ENCODE measurements around the gene ADAM23.

Gene ADAM23

DNA sequence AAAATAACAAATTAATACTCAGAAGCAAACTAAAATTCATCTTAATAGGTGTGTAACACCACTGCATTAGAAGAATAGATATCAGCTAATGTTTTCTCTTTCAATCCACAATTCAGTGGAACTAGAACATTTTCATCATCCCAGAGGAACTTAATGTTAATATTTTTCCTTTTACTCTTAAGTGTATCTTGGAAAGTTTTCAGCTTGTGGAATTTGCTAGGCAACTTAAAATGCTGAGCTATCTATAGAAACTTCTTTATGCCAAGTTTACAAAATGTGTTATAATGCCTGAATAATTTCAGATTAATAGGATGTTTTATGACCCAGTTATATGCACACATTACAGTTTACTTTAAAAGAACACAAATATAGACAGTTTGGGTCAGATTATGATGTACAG, 112.4 kb downstream of the ADAM23 start:
- H3K4ac ChIP-seq (ENCODE audit: low read length) = no peak overlapping the region
- no peak overlapping the region for H3K23ac ChIP-seq (ENCODE audit: low read depth, low read length, poor library complexity)
- no peak overlapping the region for H3K18ac ChIP-seq (ENCODE audit: low read length)
- no peaks in the 10 kb centered on the region for H3K79me1 ChIP-seq (ENCODE audit: low read depth, low read length)
- no peaks in the 10 kb centered on the region for H3K4me1 ChIP-seq (ENCODE audit: control insufficient read depth in 2 of 2, insufficient read depth in 1 of 2, low read depth in 1 of 2, low read length in 2 of 2)
- H2AFZ ChIP-seq (ENCODE audit: low read length) = no peak overlapping the region
- no peak overlapping the region for H2BK5ac ChIP-seq (ENCODE audit: low read length)
- no peak overlapping the region for H2BK12ac ChIP-seq (ENCODE audit: low read length)
- no peak overlapping the region for H3K4me2 ChIP-seq (ENCODE audit: insufficient read depth, low read length, poor library complexity, severe bottlenecking)
- H3K36me3 ChIP-seq (replicated peaks in 1 of 2; ENCODE audit: control insufficient read depth in 2 of 2, insufficient read depth in 2 of 2, low read length in 2 of 2) = peaks cover 0 to 3% of the 10 kb centered on the region in 2 donors
- H3K9ac ChIP-seq (ENCODE audit: low read depth, low read length, poor library complexity) = no peak overlapping the region
- no peak overlapping the region for H3K27ac ChIP-seq (replicated peaks; ENCODE audit: low read length)
- no peak overlapping the region for H3K14ac ChIP-seq (ENCODE audit: low read length)
- H2AK5ac ChIP-seq (ENCODE audit: low read depth, low read length) = no peak overlapping the region
- no peaks in the 10 kb centered on the region for H3K27me3 ChIP-seq (ENCODE audit: control insufficient read depth in 3 of 3, insufficient read depth in 3 of 3, low read depth in 1 of 3, low read length in 3 of 3)
- DNase-seq (ENCODE audit: low spot score) = no peak
- no peak overlapping the region for H4K8ac ChIP-seq (ENCODE audit: low read depth, low read length)
- H3K4me3 ChIP-seq (ENCODE audit: low read length in 2 of 2) = no peak overlapping the region
- H4K91ac ChIP-seq (ENCODE audit: low read depth, low read length, poor library complexity) = no peak overlapping the region
- H3K9me3 ChIP-seq (replicated peaks in 1 of 2; ENCODE audit: control insufficient read depth in 2 of 2, insufficient read depth in 1 of 2, low read depth in 1 of 2, low read length in 2 of 2) = no peaks in the 10 kb centered on the region
- H2BK120ac ChIP-seq (ENCODE audit: low read depth, low read length) = no peak overlapping the region
- no peak overlapping the region for H2BK15ac ChIP-seq (ENCODE audit: low read length)

DNA sequence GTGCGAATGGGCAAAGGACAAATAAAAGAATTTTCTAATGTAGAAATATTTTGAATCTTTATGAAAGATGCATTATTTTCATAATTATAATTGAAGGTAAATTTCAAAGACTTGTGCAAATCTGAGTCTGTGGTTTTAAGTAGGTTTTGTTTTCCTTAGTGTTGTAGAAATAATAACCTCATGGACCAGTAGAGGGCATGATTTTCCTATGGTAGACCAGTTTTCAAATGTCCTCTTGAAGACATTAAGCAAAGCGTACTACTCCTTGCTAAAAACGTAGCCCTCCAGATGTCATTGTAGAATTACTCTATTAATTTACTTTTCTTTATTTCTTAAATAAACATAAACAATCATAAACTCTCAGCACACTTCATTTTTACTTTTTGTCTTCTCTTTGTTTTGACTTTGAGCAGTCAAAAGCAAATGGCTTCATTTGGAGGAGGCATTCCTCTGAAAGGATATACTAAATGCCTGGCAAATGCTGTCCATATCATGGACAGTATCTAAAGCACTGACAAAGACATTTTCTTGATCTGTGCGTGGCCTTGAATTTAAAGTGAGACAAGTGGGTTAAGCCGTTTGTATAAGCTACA, 113.1 kb downstream of the ADAM23 start:
- H2BK15ac ChIP-seq (ENCODE audit: low read length) = no peak overlapping the region
- H3K9me3 ChIP-seq (replicated peaks in 1 of 2; ENCODE audit: control insufficient read depth in 2 of 2, insufficient read depth in 1 of 2, low read depth in 1 of 2, low read length in 2 of 2) = no peaks in the 10 kb centered on the region
- no peak overlapping the region for H3K4me3 ChIP-seq (ENCODE audit: low read length in 2 of 2)
- no peak overlapping the region for H2BK5ac ChIP-seq (ENCODE audit: low read length)
- peaks cover 0 to 3% of the 10 kb centered on the region in 2 donors for H3K36me3 ChIP-seq (replicated peaks in 1 of 2; ENCODE audit: control insufficient read depth in 2 of 2, insufficient read depth in 2 of 2, low read length in 2 of 2)
- H4K91ac ChIP-seq (ENCODE audit: low read depth, low read length, poor library complexity) = no peak overlapping the region
- H3K4ac ChIP-seq (ENCODE audit: low read length) = no peak overlapping the region
- no peak overlapping the region for H3K14ac ChIP-seq (ENCODE audit: low read length)
- H3K27me3 ChIP-seq (ENCODE audit: control insufficient read depth in 3 of 3, insufficient read depth in 3 of 3, low read depth in 1 of 3, low read length in 3 of 3) = no peaks in the 10 kb centered on the region
- no peak overlapping the region for H2AFZ ChIP-seq (ENCODE audit: low read length)
- no peak overlapping the region for H2BK120ac ChIP-seq (ENCODE audit: low read depth, low read length)
- no peak overlapping the region for H3K4me2 ChIP-seq (ENCODE audit: insufficient read depth, low read length, poor library complexity, severe bottlenecking)
- no peaks in the 10 kb centered on the region for H3K79me1 ChIP-seq (ENCODE audit: low read depth, low read length)
- no peak overlapping the region for H3K9ac ChIP-seq (ENCODE audit: low read depth, low read length, poor library complexity)
- H3K18ac ChIP-seq (ENCODE audit: low read length) = no peak overlapping the region
- H2AK5ac ChIP-seq (ENCODE audit: low read depth, low read length) = no peak overlapping the region
- WGBS, 2 donors (ENCODE audit: extremely low coverage in 2 of 2, insufficient read length in 2 of 2, insufficient replicate concordance in 1 of 2) = no CpG with 5 or more reads among the region's 5 CpGs
- no peak overlapping the region for H3K23ac ChIP-seq (ENCODE audit: low read depth, low read length, poor library complexity)
- no peaks in the 10 kb centered on the region for H3K4me1 ChIP-seq (ENCODE audit: control insufficient read depth in 2 of 2, insufficient read depth in 1 of 2, low read depth in 1 of 2, low read length in 2 of 2)
- no peak overlapping the region for H4K8ac ChIP-seq (ENCODE audit: low read depth, low read length)
- no peak overlapping the region for H2BK12ac ChIP-seq (ENCODE audit: low read length)
- DNase-seq (ENCODE audit: low spot score) = peak; percentile 31
- no peak overlapping the region for H3K27ac ChIP-seq (replicated peaks; ENCODE audit: low read length)

DNA sequence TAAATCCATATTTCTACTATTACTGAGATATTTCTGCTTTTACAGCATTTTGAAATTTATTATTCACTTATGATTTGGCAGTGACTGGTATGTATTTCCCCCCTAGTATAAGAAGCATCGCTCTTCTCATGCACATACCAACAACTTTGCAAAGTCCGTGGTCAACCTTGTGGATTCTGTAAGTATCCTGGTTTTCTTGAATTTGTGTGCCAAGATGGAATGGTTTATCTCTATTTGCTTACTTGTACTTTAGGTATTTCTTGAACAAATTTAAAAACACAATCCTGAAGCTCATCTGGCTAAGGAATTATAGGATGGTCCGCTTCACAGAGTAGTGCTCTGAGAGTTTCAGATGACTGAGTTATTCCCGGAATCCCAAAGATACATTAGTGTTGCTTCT, 114.0 kb downstream of the ADAM23 start:
- no CpG with 5 or more reads among the region's 4 CpGs for WGBS, 2 donors (ENCODE audit: extremely low coverage in 2 of 2, insufficient read length in 2 of 2, insufficient replicate concordance in 1 of 2)
- no peak for DNase-seq (ENCODE audit: low spot score)
- Histone ChIP-seq H3K27me3 (ENCODE audit: control insufficient read depth in 3 of 3, insufficient read depth in 3 of 3, low read depth in 1 of 3, low read length in 3 of 3) (no peaks in the 10 kb centered on the region), H3K79me1 (ENCODE audit: low read depth, low read length) (no peaks in the 10 kb centered on the region), H2AFZ (ENCODE audit: low read length) (no peak overlapping the region), H2BK5ac (ENCODE audit: low read length) (no peak overlapping the region), H3K9ac (ENCODE audit: low read depth, low read length, poor library complexity) (no peak overlapping the region), H3K18ac (ENCODE audit: low read length) (no peak overlapping the region), H2BK15ac (ENCODE audit: low read length) (no peak overlapping the region), H3K4me1 (ENCODE audit: control insufficient read depth in 2 of 2, insufficient read depth in 1 of 2, low read depth in 1 of 2, low read length in 2 of 2) (no peaks in the 10 kb centered on the region), H2BK12ac (ENCODE audit: low read length) (no peak overlapping the region), H3K4ac (ENCODE audit: low read length) (no peak overlapping the region), H3K4me2 (ENCODE audit: insufficient read depth, low read length, poor library complexity, severe bottlenecking) (no peak overlapping the region), H4K91ac (ENCODE audit: low read depth, low read length, poor library complexity) (no peak overlapping the region), H3K36me3 (replicated peaks in 1 of 2; ENCODE audit: control insufficient read depth in 2 of 2, insufficient read depth in 2 of 2, low read length in 2 of 2) (peaks cover 0 to 3% of the 10 kb centered on the region in 2 donors), H3K23ac (ENCODE audit: low read depth, low read length, poor library complexity) (no peak overlapping the region), H3K4me3 (ENCODE audit: low read length in 2 of 2) (no peak overlapping the region), H4K8ac (ENCODE audit: low read depth, low read length) (no peak overlapping the region), H3K9me3 (replicated peaks in 1 of 2; ENCODE audit: control insufficient read depth in 2 of 2, insufficient read depth in 1 of 2, low read depth in 1 of 2, low read length in 2 of 2) (no peaks in the 10 kb centered on the region), H3K14ac (ENCODE audit: low read length) (no peak overlapping the region), H2AK5ac (ENCODE audit: low read depth, low read length) (no peak overlapping the region), H3K27ac (replicated peaks; ENCODE audit: low read length) (no peak overlapping the region), H2BK120ac (ENCODE audit: low read depth, low read length) (no peak overlapping the region)

DNA sequence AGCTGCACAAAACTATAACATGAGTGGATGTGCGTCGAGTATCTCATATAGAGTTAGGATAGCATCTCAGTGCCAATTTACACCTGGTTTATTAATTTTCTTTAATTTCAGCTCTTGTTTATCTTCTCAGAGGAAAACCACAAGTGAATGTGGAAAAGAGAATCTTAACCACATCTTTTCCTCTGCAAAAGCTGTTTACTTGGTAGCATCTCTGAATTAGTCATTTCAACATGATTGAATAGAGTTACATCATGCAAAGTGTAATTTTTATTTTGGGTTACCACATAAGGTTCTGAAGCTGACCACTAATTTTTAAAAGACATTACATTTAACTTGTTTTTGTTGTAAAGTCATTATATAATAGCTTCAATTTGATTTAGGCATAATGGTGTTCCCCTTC, 115.2 kb downstream of the ADAM23 start:
- Histone ChIP-seq H3K27ac (replicated peaks; ENCODE audit: low read length) (no peak overlapping the region), H2AFZ (ENCODE audit: low read length) (no peak overlapping the region), H4K91ac (ENCODE audit: low read depth, low read length, poor library complexity) (no peak overlapping the region), H3K4ac (ENCODE audit: low read length) (no peak overlapping the region), H3K4me3 (ENCODE audit: low read length in 2 of 2) (no peak overlapping the region), H3K9ac (ENCODE audit: low read depth, low read length, poor library complexity) (no peak overlapping the region), H3K4me2 (ENCODE audit: insufficient read depth, low read length, poor library complexity, severe bottlenecking) (no peak overlapping the region), H3K79me1 (ENCODE audit: low read depth, low read length) (no peaks in the 10 kb centered on the region), H2BK15ac (ENCODE audit: low read length) (no peak overlapping the region), H3K14ac (ENCODE audit: low read length) (no peak overlapping the region), H3K36me3 (replicated peaks in 1 of 2; ENCODE audit: control insufficient read depth in 2 of 2, insufficient read depth in 2 of 2, low read length in 2 of 2) (peaks cover 0 to 3% of the 10 kb centered on the region in 2 donors), H3K18ac (ENCODE audit: low read length) (no peak overlapping the region), H2BK12ac (ENCODE audit: low read length) (no peak overlapping the region), H3K27me3 (ENCODE audit: control insufficient read depth in 3 of 3, insufficient read depth in 3 of 3, low read depth in 1 of 3, low read length in 3 of 3) (no peaks in the 10 kb centered on the region), H3K4me1 (ENCODE audit: control insufficient read depth in 2 of 2, insufficient read depth in 1 of 2, low read depth in 1 of 2, low read length in 2 of 2) (no peaks in the 10 kb centered on the region), H3K23ac (ENCODE audit: low read depth, low read length, poor library complexity) (no peak overlapping the region), H4K8ac (ENCODE audit: low read depth, low read length) (no peak overlapping the region), H2AK5ac (ENCODE audit: low read depth, low read length) (no peak overlapping the region), H2BK5ac (ENCODE audit: low read length) (no peak overlapping the region), H2BK120ac (ENCODE audit: low read depth, low read length) (no peak overlapping the region), H3K9me3 (replicated peaks in 1 of 2; ENCODE audit: control insufficient read depth in 2 of 2, insufficient read depth in 1 of 2, low read depth in 1 of 2, low read length in 2 of 2) (no peaks in the 10 kb centered on the region)
- DNase-seq (ENCODE audit: low spot score) = no peak
- no CpG with 5 or more reads among the region's 2 CpGs for whole genome bisulfite sequencing, 2 donors (ENCODE audit: extremely low coverage in 2 of 2, insufficient read length in 2 of 2, insufficient replicate concordance in 1 of 2)
